Measurements from ENCODE around the gene ABHD13.

- TF ChIP-seq CTCF (IDR thresholded peaks at IDR 0.05) (no peak), ZFX (IDR thresholded peaks at IDR 0.05; ENCODE audit: borderline replicate concordance) (no peak)
These were observed 49.3 kb upstream of the ABHD13 start for GRCh38 chr13:108168929-108169328.
